OCI-LY7 (cell line): ENCODE data around the gene NDUFB10. TPM values are rescaled to one million over a fixed set of nuclear protein-coding genes. Genes with fewer than 3 reads are reported as not detected.

Experiments
- BruUV-seq: library from RNA; stranded (reverse); fragments of 400-500 nt; replicated peaks from 2 replicates; lab custom pipeline; 2021; lab: Mats Ljungman, UMichigan
- CTCF ChIA-PET: fragments of 300-600 bp; sonication (Branson Sonifier 250); formaldehyde crosslinking; loops from one replicate; lab custom pipeline; 2022; ENCODE audit warnings: antibody characterized with exemption; ENCODE audit not compliant: unreplicated experiment; lab: Charles Lee
- POLR2A ChIA-PET: fragments of 300-600 bp; sonication (Branson Sonifier 250); formaldehyde crosslinking; loops from one replicate; lab custom pipeline; 2022; ENCODE audit warnings: antibody characterized with exemption; lab: Charles Lee
- DNase-seq: peaks from one replicate; pipeline ENCODE4 v3.0.0-alpha.2; 2015; ENCODE audit warnings: low spot score
- H2AFZ ChIP-seq: fragments of 200-600 bp; sonication (generic), shearing (Covaris generic); 2 replicates; pipeline ENCODE4 v1.6.1; 2014; ENCODE audit warnings: mild to moderate bottlenecking, antibody characterized with exemption, low read length, moderate library complexity
- H3K27ac ChIP-seq: fragments of 200-600 bp; sonication (generic); 2 replicates; pipeline ENCODE4 v1.5.1; 2014; ENCODE audit warnings: mixed run types, low read depth, mild to moderate bottlenecking, moderate library complexity, low read length, inconsistent platforms; ENCODE audit not compliant: poor library complexity, severe bottlenecking
- H3K36me3 ChIP-seq: fragments of 200-600 bp; sonication (generic); 2 replicates; pipeline ENCODE4 v1.6.1; 2014; ENCODE audit warnings: mild to moderate bottlenecking, antibody characterized with exemption, low read length, moderate library complexity, mixed read lengths; ENCODE audit not compliant: insufficient read depth
- H3K4me1 ChIP-seq: fragments of 200-600 bp; sonication (generic); 2 replicates; pipeline ENCODE4 v1.5.1; 2014; ENCODE audit warnings: mild to moderate bottlenecking, low read length; ENCODE audit not compliant: insufficient read depth, poor library complexity, severe bottlenecking
- H3K4me2 ChIP-seq: fragments of 200-600 bp; sonication (generic); 2 replicates; pipeline ENCODE4 v1.6.1; 2014; ENCODE audit warnings: mild to moderate bottlenecking, low read length
- H3K4me3 ChIP-seq: fragments of 200-600 bp; sonication (generic); 2 replicates; pipeline ENCODE4 v1.5.1; 2014; ENCODE audit warnings: mild to moderate bottlenecking, low read depth, low read length; ENCODE audit not compliant: poor library complexity, severe bottlenecking
- H3K79me2 ChIP-seq: fragments of 200-600 bp; sonication (generic); 2 replicates; pipeline ENCODE4 v1.6.1; 2016; ENCODE audit warnings: low read depth, mild to moderate bottlenecking, low read length, moderate library complexity, mixed read lengths; ENCODE audit not compliant: insufficient read depth
- H3K9me2 ChIP-seq: fragments of 200-600 bp; sonication (generic); 2 replicates; pipeline ENCODE4 v1.6.1; 2016; ENCODE audit warnings: mild to moderate bottlenecking, low read length, mixed read lengths; ENCODE audit not compliant: insufficient read depth
- H3K9me3 ChIP-seq: fragments of 200-600 bp; sonication (generic); 2 replicates; pipeline ENCODE4 v1.6.1; 2014; ENCODE audit warnings: mild to moderate bottlenecking, mixed run types, low read length, mixed read lengths
- H4K20me1 ChIP-seq: fragments of 200-600 bp; sonication (generic); 2 replicates; pipeline ENCODE4 v1.6.1; 2014; ENCODE audit warnings: mild to moderate bottlenecking, antibody characterized with exemption, low read length, moderate library complexity, mixed read lengths; ENCODE audit not compliant: insufficient read depth
- EZH2phosphoT487 ChIP-seq: fragments of 200-600 bp; sonication (generic); IDR thresholded peaks from 2 replicates; pipeline ENCODE4 v1.6.1; 2018; ENCODE audit warnings: low read depth, borderline replicate concordance, mild to moderate bottlenecking, mixed run types, antibody characterized with exemption, low read length, moderate library complexity, mixed read lengths
- intact Hi-C: fragments of 100-400 bp; cut with micrococcal nuclease; formaldehyde crosslinking; loops from one replicate; pipeline ENCODE4 v1.10.0; 2022; ENCODE audit not compliant: unreplicated experiment
- total RNA-seq, 2 experiments: library from RNA; depleted of rRNA in 1 of 2; stranded (reverse); fragments of >200 nt in 1 of 2; shearing (Covaris generic) in 1 of 2; gene quantifications; 2 replicates each; pipeline ENCODE4 v1.2.3, GENCODE V29; 2014 to 2022
- TF ChIP-seq, protein P1 (sequence below): fragments of 200-600 bp; sonication (generic); conservative IDR thresholded peaks from 2 replicates; pipeline ENCODE4 v1.5.1; 2014; ENCODE audit warnings: mild to moderate bottlenecking, antibody characterized with exemption, low read length, moderate library complexity, mixed read lengths

NDUFB10 gene
- total RNA-seq, 2 experiments from 2014 or later: 201 to 240 TPM

DNA sequence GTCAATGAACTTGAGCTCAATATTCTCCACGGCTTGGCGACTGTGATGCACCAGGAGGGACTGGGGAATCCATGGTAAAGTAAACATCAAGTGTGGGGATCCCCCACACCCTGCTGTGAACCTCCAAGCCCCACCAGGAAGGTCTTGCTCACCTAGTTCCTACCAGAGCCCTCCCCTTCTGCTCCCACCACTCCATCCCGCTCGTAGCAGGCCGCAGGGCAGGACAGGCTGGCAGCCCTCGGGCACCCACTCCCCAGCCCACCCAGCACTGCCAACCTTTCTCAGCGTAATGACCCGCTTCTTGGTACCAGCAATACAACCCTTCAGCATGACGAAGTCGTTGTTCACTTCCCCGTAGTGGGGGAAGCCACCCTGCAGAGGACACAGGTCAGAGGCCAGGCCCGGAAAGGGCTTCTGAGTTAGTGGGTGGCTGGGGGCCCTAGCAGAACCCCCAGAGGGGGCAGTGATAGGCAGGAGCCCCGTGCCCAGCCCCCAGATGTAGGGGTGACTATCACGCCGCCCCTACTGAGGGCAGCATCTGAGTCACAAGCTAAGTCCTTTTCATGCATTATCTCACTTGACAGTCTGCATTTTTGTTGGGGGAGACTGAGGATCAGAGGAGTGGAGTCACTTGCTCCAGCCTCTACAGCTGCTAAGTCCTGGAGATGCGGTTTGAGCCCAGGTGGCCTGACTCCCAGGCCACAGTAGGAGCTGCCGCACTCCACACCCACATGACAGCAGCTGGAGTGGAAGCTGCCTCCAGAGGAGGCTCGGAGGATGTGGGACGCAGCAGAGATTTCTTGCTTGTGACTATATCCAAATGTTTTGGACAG, 13.6 kb upstream of the NDUFB10 start:
- H3K4me3 ChIP-seq: no peak overlapping the region
- no peaks in the 10 kb centered on the region for H4K20me1 ChIP-seq
- BruUV-seq: no TSS peak
- POLR2A ChIA-PET: no interaction called here
- CTCF ChIA-PET: interaction anchor here (0.6 kb wide), 1 partner anchor 221 kb away, joined by 6 read pairs; no protein-coding TSS in a partner anchor
- no peaks in the 10 kb centered on the region for H3K36me3 ChIP-seq
- no peaks in the 10 kb centered on the region for H3K9me2 ChIP-seq
- no peak overlapping the region for H3K27ac ChIP-seq
- peaks cover 18% of the 10 kb centered on the region for H3K4me1 ChIP-seq
- no peak for TF ChIP-seq EZH2phosphoT487
- TF ChIP-seq, protein P1, sequence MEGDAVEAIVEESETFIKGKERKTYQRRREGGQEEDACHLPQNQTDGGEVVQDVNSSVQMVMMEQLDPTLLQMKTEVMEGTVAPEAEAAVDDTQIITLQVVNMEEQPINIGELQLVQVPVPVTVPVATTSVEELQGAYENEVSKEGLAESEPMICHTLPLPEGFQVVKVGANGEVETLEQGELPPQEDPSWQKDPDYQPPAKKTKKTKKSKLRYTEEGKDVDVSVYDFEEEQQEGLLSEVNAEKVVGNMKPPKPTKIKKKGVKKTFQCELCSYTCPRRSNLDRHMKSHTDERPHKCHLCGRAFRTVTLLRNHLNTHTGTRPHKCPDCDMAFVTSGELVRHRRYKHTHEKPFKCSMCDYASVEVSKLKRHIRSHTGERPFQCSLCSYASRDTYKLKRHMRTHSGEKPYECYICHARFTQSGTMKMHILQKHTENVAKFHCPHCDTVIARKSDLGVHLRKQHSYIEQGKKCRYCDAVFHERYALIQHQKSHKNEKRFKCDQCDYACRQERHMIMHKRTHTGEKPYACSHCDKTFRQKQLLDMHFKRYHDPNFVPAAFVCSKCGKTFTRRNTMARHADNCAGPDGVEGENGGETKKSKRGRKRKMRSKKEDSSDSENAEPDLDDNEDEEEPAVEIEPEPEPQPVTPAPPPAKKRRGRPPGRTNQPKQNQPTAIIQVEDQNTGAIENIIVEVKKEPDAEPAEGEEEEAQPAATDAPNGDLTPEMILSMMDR: no peak
- H2AFZ ChIP-seq: no peak overlapping the region
- H3K79me2 ChIP-seq: no peaks in the 10 kb centered on the region
- DNase-seq: no peak
- intact Hi-C loops: no loop called here
- H3K4me2 ChIP-seq: no peak overlapping the region
- no peaks in the 10 kb centered on the region for H3K9me3 ChIP-seq

DNA sequence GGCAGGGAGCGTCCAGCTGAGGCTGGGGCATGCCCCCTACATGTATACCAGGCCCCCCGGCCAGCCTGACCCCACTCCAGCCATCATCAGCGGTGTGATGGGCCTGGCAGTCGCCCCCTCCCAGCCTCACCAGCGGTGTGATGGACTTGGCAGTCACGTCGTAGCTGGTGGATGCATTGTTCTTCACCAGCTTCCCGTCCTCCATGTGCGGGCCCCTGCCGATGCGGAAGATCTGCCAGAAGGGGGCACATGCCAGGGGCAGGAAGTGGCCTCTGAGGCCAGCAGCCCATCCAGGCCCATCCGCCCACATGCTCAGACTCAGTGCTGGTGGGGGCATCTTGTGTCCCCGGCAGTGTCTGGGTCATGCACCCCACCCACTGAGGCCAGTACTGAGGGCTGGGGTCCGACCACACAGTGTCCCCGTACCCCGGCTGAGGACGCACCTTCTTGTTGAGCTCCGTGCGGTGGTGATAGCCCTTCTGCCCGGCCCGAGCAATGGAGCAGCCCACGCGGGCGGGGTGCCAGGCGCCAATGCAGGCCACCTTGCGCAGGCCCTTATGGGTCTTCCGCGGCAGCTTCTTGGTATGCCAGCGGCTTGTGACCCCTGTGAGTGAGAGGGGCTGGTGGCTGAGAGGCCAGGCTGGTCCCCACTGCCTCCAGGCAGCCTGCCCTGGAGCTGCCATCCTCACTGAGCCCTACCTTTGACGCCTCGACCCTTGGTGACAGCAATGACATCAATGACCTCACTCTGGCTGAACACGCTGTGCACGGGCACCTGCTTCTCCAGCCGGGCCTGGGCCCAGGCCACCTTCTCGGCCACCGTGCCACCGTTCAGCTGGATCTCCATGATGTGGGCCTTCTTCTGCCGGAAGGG, 12.6 kb upstream of the NDUFB10 start:
- Histone ChIP-seq H3K9me3 (no peaks in the 10 kb centered on the region), H3K79me2 (no peaks in the 10 kb centered on the region), H3K36me3 (no peaks in the 10 kb centered on the region), H3K4me3 (no peak overlapping the region), H3K4me1 (peaks cover 14% of the 10 kb centered on the region), H3K27ac (no peak overlapping the region), H3K4me2 (no peak overlapping the region), H4K20me1 (no peaks in the 10 kb centered on the region), H2AFZ (no peak overlapping the region), H3K9me2 (no peaks in the 10 kb centered on the region)
- DNase-seq: no peak
- intact Hi-C loops: no loop called here
- no TSS peak for BruUV-seq
- POLR2A ChIA-PET: no interaction called here
- CTCF ChIA-PET: no interaction called here
- TF ChIP-seq, protein P1: no peak
- no peak for TF ChIP-seq EZH2phosphoT487
